ENCODE results near the gene MTNR1A. TPM values are rescaled to one million over a fixed set of nuclear protein-coding genes. Genes with fewer than 3 reads are reported as not detected.

MTNR1A gene
- total and polyA plus RNA-seq, 4 donors: not detected

GRCh38 chr4:186570193-186570996, 15.0 kb upstream of the MTNR1A start:
- DNase-seq (no peak), ATAC-seq (ENCODE audit: low FRiP score) (peak; percentile 13)
- H3K9me3 ChIP-seq (ENCODE audit: control insufficient read depth, low read length): no peaks in the 10 kb centered on the region
- H3K27ac ChIP-seq (ENCODE audit: low read depth in 1 of 2, low read length in 2 of 2): no peak overlapping the region
- intact Hi-C loops (cut with DNase I): no loop called here
- 9 to 11% methylated on average over 23 of the region's 23 CpGs for WGBS, 2 donors
- no peaks in the 10 kb centered on the region for H3K36me3 ChIP-seq (ENCODE audit: control insufficient read depth in 1 of 2, insufficient read depth in 2 of 2, low read length in 1 of 2)
- H3K4me3 ChIP-seq (ENCODE audit: low read length in 2 of 2): peak overlapping the region; percentile 11 to 52
- no peaks in the 10 kb centered on the region for H3K27me3 ChIP-seq (ENCODE audit: control insufficient read depth in 1 of 2, insufficient read depth in 2 of 2, low read length in 1 of 2)
- H3K4me1 ChIP-seq (ENCODE audit: control insufficient read depth in 1 of 2, insufficient read depth in 2 of 2, low read length in 2 of 2): no peaks in the 10 kb centered on the region

GRCh38 chr4:186569533-186570192, 14.3 kb upstream of the MTNR1A start:
- DNase-seq (no peak), ATAC-seq (ENCODE audit: low FRiP score) (peak; percentile 33)
- no peaks in the 10 kb centered on the region for H3K9me3 ChIP-seq (ENCODE audit: control insufficient read depth, low read length)
- no peak overlapping the region for H3K27ac ChIP-seq (ENCODE audit: low read depth in 1 of 2, low read length in 2 of 2)
- no peaks in the 10 kb centered on the region for H3K36me3 ChIP-seq (ENCODE audit: control insufficient read depth in 1 of 2, insufficient read depth in 2 of 2, low read length in 1 of 2)
- intact Hi-C loops (cut with DNase I): no loop called here
- 29 to 30% methylated on average over 10 of the region's 10 CpGs for WGBS, 2 donors
- H3K4me1 ChIP-seq (ENCODE audit: control insufficient read depth in 1 of 2, insufficient read depth in 2 of 2, low read length in 2 of 2): no peaks in the 10 kb centered on the region
- H3K4me3 ChIP-seq (ENCODE audit: low read length in 2 of 2): peak overlapping the region; percentile 11 to 52
- no peaks in the 10 kb centered on the region for H3K27me3 ChIP-seq (ENCODE audit: control insufficient read depth in 1 of 2, insufficient read depth in 2 of 2, low read length in 1 of 2)

GRCh38 chr4:186566068-186566467, 10.7 kb upstream of the MTNR1A start:
- intact Hi-C loops (cut with DNase I): no loop called here
- H3K36me3 ChIP-seq (ENCODE audit: control insufficient read depth in 1 of 2, insufficient read depth in 2 of 2, low read length in 1 of 2): no peaks in the 10 kb centered on the region

GRCh38 chr4:186563761-186564160, 8.4 kb upstream of the MTNR1A start:
- ATAC-seq (ENCODE audit: low FRiP score) (no peak), DNase-seq (no peak)
- intact Hi-C loops (cut with DNase I): no loop called here
- Histone ChIP-seq H3K27me3 (ENCODE audit: control insufficient read depth in 1 of 2, insufficient read depth in 2 of 2, low read length in 1 of 2) (no peaks in the 10 kb centered on the region), H3K4me3 (ENCODE audit: low read length in 2 of 2) (no peak overlapping the region), H3K4me1 (ENCODE audit: control insufficient read depth in 1 of 2, insufficient read depth in 2 of 2, low read length in 2 of 2) (no peaks in the 10 kb centered on the region), H3K27ac (ENCODE audit: low read depth in 1 of 2, low read length in 2 of 2) (no peak overlapping the region), H3K9me3 (ENCODE audit: control insufficient read depth, low read length) (no peaks in the 10 kb centered on the region), H3K36me3 (ENCODE audit: control insufficient read depth in 1 of 2, insufficient read depth in 2 of 2, low read length in 1 of 2) (no peaks in the 10 kb centered on the region)
- 55 to 57% methylated on average over 11 of the region's 11 CpGs for WGBS, 2 donors

More at GRCh38 chr4:186566068-186566467, 10.7 kb upstream of the MTNR1A start:
- ATAC-seq (ENCODE audit: low FRiP score) (no peak), DNase-seq (no peak)
- 79 to 80% methylated on average over 7 of the region's 7 CpGs for WGBS, 2 donors
- Histone ChIP-seq H3K9me3 (ENCODE audit: control insufficient read depth, low read length) (no peaks in the 10 kb centered on the region), H3K27ac (ENCODE audit: low read depth in 1 of 2, low read length in 2 of 2) (no peak overlapping the region), H3K4me3 (ENCODE audit: low read length in 2 of 2) (no peak overlapping the region), H3K27me3 (ENCODE audit: control insufficient read depth in 1 of 2, insufficient read depth in 2 of 2, low read length in 1 of 2) (no peaks in the 10 kb centered on the region), H3K4me1 (ENCODE audit: control insufficient read depth in 1 of 2, insufficient read depth in 2 of 2, low read length in 2 of 2) (no peaks in the 10 kb centered on the region)

- no peaks in the 10 kb centered on the region for H3K9me3 ChIP-seq (ENCODE audit: control insufficient read depth, low read length)
- H3K4me3 ChIP-seq (ENCODE audit: low read length in 2 of 2): no peak overlapping the region
- H3K27ac ChIP-seq (ENCODE audit: low read depth in 1 of 2, low read length in 2 of 2): no peak overlapping the region
- H3K4me1 ChIP-seq (ENCODE audit: control insufficient read depth in 1 of 2, insufficient read depth in 2 of 2, low read length in 2 of 2): no peaks in the 10 kb centered on the region
- 89 to 100% methylated on average over 1 of the region's 1 CpG for WGBS, 2 donors
- H3K36me3 ChIP-seq (ENCODE audit: control insufficient read depth in 1 of 2, insufficient read depth in 2 of 2, low read length in 1 of 2): no peaks in the 10 kb centered on the region
- H3K27me3 ChIP-seq (ENCODE audit: control insufficient read depth in 1 of 2, insufficient read depth in 2 of 2, low read length in 1 of 2): no peaks in the 10 kb centered on the region
- DNase-seq (no peak), ATAC-seq (ENCODE audit: low FRiP score) (no peak)
- intact Hi-C loops (cut with DNase I): no loop called here
Observed at GRCh38 chr4:186561748-186562147, 6.4 kb upstream of the MTNR1A start.

GRCh38 chr4:186560647-186561046, 5.3 kb upstream of the MTNR1A start:
- WGBS, 2 donors: 95 to 97% methylated on average over 3 of the region's 3 CpGs
- ATAC-seq (ENCODE audit: low FRiP score): no peak

GRCh38 chr4:186557486-186557885, 2.1 kb upstream of the MTNR1A start:
- H3K27ac ChIP-seq (ENCODE audit: low read depth in 1 of 2, low read length in 2 of 2): no peak overlapping the region
- ATAC-seq (ENCODE audit: low FRiP score) (no peak), DNase-seq (no peak)
- H3K4me3 ChIP-seq (ENCODE audit: low read length in 2 of 2): no peak overlapping the region
- no peaks in the 10 kb centered on the region for H3K27me3 ChIP-seq (ENCODE audit: control insufficient read depth in 1 of 2, insufficient read depth in 2 of 2, low read length in 1 of 2)
- H3K4me1 ChIP-seq (ENCODE audit: control insufficient read depth in 1 of 2, insufficient read depth in 2 of 2, low read length in 2 of 2): no peaks in the 10 kb centered on the region
- H3K36me3 ChIP-seq (ENCODE audit: control insufficient read depth in 1 of 2, insufficient read depth in 2 of 2, low read length in 1 of 2): no peaks in the 10 kb centered on the region
- H3K9me3 ChIP-seq (ENCODE audit: control insufficient read depth, low read length): no peaks in the 10 kb centered on the region
- intact Hi-C loops (cut with DNase I): no loop called here
- WGBS, 2 donors: 51 to 54% methylated on average over 3 of the region's 3 CpGs

More at GRCh38 chr4:186560647-186561046, 5.3 kb upstream of the MTNR1A start:
- no peaks in the 10 kb centered on the region for H3K27me3 ChIP-seq (ENCODE audit: control insufficient read depth in 1 of 2, insufficient read depth in 2 of 2, low read length in 1 of 2)
- H3K4me3 ChIP-seq (ENCODE audit: low read length in 2 of 2): no peak overlapping the region
- H3K36me3 ChIP-seq (ENCODE audit: control insufficient read depth in 1 of 2, insufficient read depth in 2 of 2, low read length in 1 of 2): no peaks in the 10 kb centered on the region
- H3K9me3 ChIP-seq (ENCODE audit: control insufficient read depth, low read length): no peaks in the 10 kb centered on the region
- no peak for DNase-seq
- intact Hi-C loops (cut with DNase I): no loop called here
- no peaks in the 10 kb centered on the region for H3K4me1 ChIP-seq (ENCODE audit: control insufficient read depth in 1 of 2, insufficient read depth in 2 of 2, low read length in 2 of 2)
- H3K27ac ChIP-seq (ENCODE audit: low read depth in 1 of 2, low read length in 2 of 2): no peak overlapping the region

GRCh38 chr4:186557061-186557460, 1.7 kb upstream of the MTNR1A start:
- Histone ChIP-seq H3K9me3 (ENCODE audit: control insufficient read depth, low read length) (no peaks in the 10 kb centered on the region), H3K4me3 (ENCODE audit: low read length in 2 of 2) (no peak overlapping the region), H3K4me1 (ENCODE audit: control insufficient read depth in 1 of 2, insufficient read depth in 2 of 2, low read length in 2 of 2) (no peaks in the 10 kb centered on the region), H3K27me3 (ENCODE audit: control insufficient read depth in 1 of 2, insufficient read depth in 2 of 2, low read length in 1 of 2) (no peaks in the 10 kb centered on the region), H3K36me3 (ENCODE audit: control insufficient read depth in 1 of 2, insufficient read depth in 2 of 2, low read length in 1 of 2) (no peaks in the 10 kb centered on the region), H3K27ac (ENCODE audit: low read depth in 1 of 2, low read length in 2 of 2) (no peak overlapping the region)
- intact Hi-C loops (cut with DNase I): no loop called here
- 50 to 60% methylated on average over 7 of the region's 7 CpGs for WGBS, 2 donors
- no peak for DNase-seq
- ATAC-seq (ENCODE audit: low FRiP score): no peak

GRCh38 chr4:186554539-186554913, 841 bp downstream of the MTNR1A start:
- no peaks in the 10 kb centered on the region for H3K27me3 ChIP-seq (ENCODE audit: control insufficient read depth in 1 of 2, insufficient read depth in 2 of 2, low read length in 1 of 2)
- ATAC-seq (ENCODE audit: low FRiP score): no peak

More at GRCh38 chr4:186554539-186554913, 841 bp downstream of the MTNR1A start:
- H3K4me3 ChIP-seq (ENCODE audit: low read length in 2 of 2): no peak overlapping the region
- no peaks in the 10 kb centered on the region for H3K9me3 ChIP-seq (ENCODE audit: control insufficient read depth, low read length)
- H3K36me3 ChIP-seq (ENCODE audit: control insufficient read depth in 1 of 2, insufficient read depth in 2 of 2, low read length in 1 of 2): no peaks in the 10 kb centered on the region
- no peak overlapping the region for H3K27ac ChIP-seq (ENCODE audit: low read depth in 1 of 2, low read length in 2 of 2)
- no peak for DNase-seq
- no peaks in the 10 kb centered on the region for H3K4me1 ChIP-seq (ENCODE audit: control insufficient read depth in 1 of 2, insufficient read depth in 2 of 2, low read length in 2 of 2)
- intact Hi-C loops (cut with DNase I): no loop called here
- WGBS, 2 donors: 4% methylated on average over 12 of the region's 12 CpGs

Measured in aorta (tissue), 5 donors.